AG04450 (cell line): Measurements from ENCODE around the gene ANO4. TPM values are rescaled to one million over a fixed set of nuclear protein-coding genes. Genes with fewer than 3 reads are reported as not detected.
"Not testable (repeated sequence)": the region's sequence is repeated elsewhere in the genome, so short reads cannot be mapped to it uniquely, and the experiment has no call there.

Experiments used
- CTCF ChIA-PET: fragments of 300-600, 350-600 bp; formaldehyde crosslinking; extraction: SDS; loops from one replicate; lab custom pipeline; 2022; ENCODE audit warnings: antibody characterized with exemption, inconsistent platforms; lab: Charles Lee
- POLR2A ChIA-PET: fragments of 350-600 bp; formaldehyde crosslinking; extraction: SDS; loops from one replicate; lab custom pipeline; 2021; ENCODE audit warnings: antibody characterized with exemption, inconsistent platforms; lab: Yijun Ruan, JAX
- DNase-seq: peaks from one replicate; pipeline ENCODE4 v3.0.0-alpha.2; 2011; ENCODE audit warnings: low read depth, low spot score
- H3K27ac ChIP-seq: one replicate; pipeline ENCODE4 v1.5.1; 2012; ENCODE audit warnings: low read depth, low read length, control low read depth
- H3K27me3 ChIP-seq: one replicate; pipeline ENCODE4 v1.6.0; 2012; ENCODE audit warnings: low read length; ENCODE audit not compliant: control insufficient read depth, insufficient read depth
- H3K4me3 ChIP-seq: 2 replicates; pipeline ENCODE4 v1.5.1; 2011; ENCODE audit warnings: mild to moderate bottlenecking, low read depth, low read length, control low read depth
- H3K9me3 ChIP-seq: 2 replicates; pipeline ENCODE4 v1.5.1; 2012; ENCODE audit warnings: low read length; ENCODE audit not compliant: control insufficient read depth, insufficient read depth
- polyA plus RNA-seq: library from polyadenylated mRNA; depleted of rRNA; stranded (reverse); fragments of >200 nt; gene quantifications from 2 replicates; pipeline ENCODE4 v1.2.3, GENCODE V29; 2011
- TF ChIP-seq, protein P1 (sequence below): IDR thresholded peaks from 2 replicates; pipeline ENCODE4 v1.5.1; 2011; ENCODE audit warnings: low read depth, low read length, control low read depth, inconsistent platforms

The ANO4 gene
- polyA plus RNA-seq, 1 experiment: 7.5 TPM

DNA sequence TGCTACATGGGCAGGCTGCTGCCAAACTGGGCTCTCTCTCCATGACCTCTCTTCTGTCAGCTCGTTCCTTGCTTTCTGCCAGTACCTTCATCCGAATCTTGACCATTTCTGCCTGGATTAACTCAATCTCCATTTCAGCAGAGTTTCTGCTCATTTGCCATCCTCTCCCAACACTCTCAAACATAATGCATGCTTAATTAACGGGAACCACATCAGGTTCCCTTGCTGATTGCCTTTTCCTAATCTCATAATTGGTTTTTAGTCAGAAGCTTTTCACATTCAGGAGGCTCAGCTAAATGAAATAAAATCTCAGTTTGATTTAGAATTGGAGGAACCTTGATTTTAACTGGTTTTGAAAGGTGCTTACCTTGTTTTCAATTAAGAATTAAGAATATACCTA is 288.1 kb downstream of the ANO4 start:
- Histone ChIP-seq H3K27me3 (no peaks in the 10 kb centered on the region), H3K9me3 (no peaks in the 10 kb centered on the region), H3K4me3 (no peak overlapping the region), H3K27ac (no peak overlapping the region)
- DNase-seq: no peak
- CTCF ChIA-PET: interaction anchor here (1.0 kb wide), 1 partner anchor 207 kb away, joined by 5 read pairs; no protein-coding TSS in a partner anchor
- TF ChIP-seq, protein P1, sequence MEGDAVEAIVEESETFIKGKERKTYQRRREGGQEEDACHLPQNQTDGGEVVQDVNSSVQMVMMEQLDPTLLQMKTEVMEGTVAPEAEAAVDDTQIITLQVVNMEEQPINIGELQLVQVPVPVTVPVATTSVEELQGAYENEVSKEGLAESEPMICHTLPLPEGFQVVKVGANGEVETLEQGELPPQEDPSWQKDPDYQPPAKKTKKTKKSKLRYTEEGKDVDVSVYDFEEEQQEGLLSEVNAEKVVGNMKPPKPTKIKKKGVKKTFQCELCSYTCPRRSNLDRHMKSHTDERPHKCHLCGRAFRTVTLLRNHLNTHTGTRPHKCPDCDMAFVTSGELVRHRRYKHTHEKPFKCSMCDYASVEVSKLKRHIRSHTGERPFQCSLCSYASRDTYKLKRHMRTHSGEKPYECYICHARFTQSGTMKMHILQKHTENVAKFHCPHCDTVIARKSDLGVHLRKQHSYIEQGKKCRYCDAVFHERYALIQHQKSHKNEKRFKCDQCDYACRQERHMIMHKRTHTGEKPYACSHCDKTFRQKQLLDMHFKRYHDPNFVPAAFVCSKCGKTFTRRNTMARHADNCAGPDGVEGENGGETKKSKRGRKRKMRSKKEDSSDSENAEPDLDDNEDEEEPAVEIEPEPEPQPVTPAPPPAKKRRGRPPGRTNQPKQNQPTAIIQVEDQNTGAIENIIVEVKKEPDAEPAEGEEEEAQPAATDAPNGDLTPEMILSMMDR: no peak
- POLR2A ChIA-PET: no interaction called here

- no peaks in the 10 kb centered on the region for H3K9me3 ChIP-seq
- no peaks in the 10 kb centered on the region for H3K27me3 ChIP-seq
- ChIA-PET POLR2A (no interaction called here), CTCF (no interaction called here)
- DNase-seq: no peak
- no peak overlapping the region for H3K4me3 ChIP-seq
- TF ChIP-seq, protein P1: no peak
- H3K27ac ChIP-seq: no peak overlapping the region
Observed at GRCh38 chr12:101086490-101087135, 292.0 kb downstream of the ANO4 start.

- CTCF ChIA-PET: no interaction called here
Observed at GRCh38 chr12:101087920-101088319, 293.3 kb downstream of the ANO4 start.

DNA sequence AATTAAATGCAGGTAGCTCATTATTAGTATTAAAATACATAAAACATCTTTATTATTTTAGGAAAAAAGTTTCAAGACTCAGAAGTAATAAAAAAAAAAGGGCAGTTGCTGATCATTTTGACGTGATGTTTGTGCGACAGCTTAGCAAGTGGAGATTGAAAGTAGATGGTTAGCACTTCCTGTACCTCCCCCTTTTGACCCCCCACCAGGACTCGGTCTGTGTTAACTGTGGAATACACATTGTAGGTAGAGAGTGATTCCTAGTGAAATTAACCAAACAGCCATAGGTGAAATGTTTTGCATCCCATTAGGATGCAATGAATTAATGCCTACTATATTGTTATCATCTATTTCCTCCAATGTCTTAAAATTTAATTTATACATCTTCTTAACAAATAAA is 294.7 kb downstream of the ANO4 start:
- Histone ChIP-seq H3K27ac (no peak overlapping the region), H3K27me3 (no peaks in the 10 kb centered on the region), H3K9me3 (no peaks in the 10 kb centered on the region), H3K4me3 (no peak overlapping the region)
- DNase-seq: no peak
- TF ChIP-seq, protein P1: no peak
- ChIA-PET CTCF (no interaction called here), POLR2A (no interaction called here)

More at GRCh38 chr12:101087920-101088319, 293.3 kb downstream of the ANO4 start:
- Histone ChIP-seq H3K27ac (no peak overlapping the region), H3K4me3 (no peak overlapping the region), H3K27me3 (no peaks in the 10 kb centered on the region), H3K9me3 (no peaks in the 10 kb centered on the region)
- POLR2A ChIA-PET: no interaction called here
- no peak for DNase-seq
- TF ChIP-seq, protein P1: no peak

GRCh38 chr12:101090222-101090621 is 295.6 kb downstream of the ANO4 start:
- H3K27me3 ChIP-seq, H3K4me3 ChIP-seq, H3K9me3 ChIP-seq, POLR2A ChIA-PET, DNase-seq, CTCF ChIA-PET, H3K27ac ChIP-seq: not testable (repeated sequence)
